ENCODE data around the gene MMD2. TPM values are rescaled to one million over a fixed set of nuclear protein-coding genes. Genes with fewer than 3 reads are reported as not detected.
"Not testable (repeated sequence)": the region's sequence is repeated elsewhere in the genome, so short reads cannot be mapped to it uniquely, and the experiment has no call there.

The MMD2 gene
- total and polyA plus RNA-seq, 2 donors (not counting 3 experiments of a cell fraction or from before 2014, with no cell fraction given), result not detected

DNA sequence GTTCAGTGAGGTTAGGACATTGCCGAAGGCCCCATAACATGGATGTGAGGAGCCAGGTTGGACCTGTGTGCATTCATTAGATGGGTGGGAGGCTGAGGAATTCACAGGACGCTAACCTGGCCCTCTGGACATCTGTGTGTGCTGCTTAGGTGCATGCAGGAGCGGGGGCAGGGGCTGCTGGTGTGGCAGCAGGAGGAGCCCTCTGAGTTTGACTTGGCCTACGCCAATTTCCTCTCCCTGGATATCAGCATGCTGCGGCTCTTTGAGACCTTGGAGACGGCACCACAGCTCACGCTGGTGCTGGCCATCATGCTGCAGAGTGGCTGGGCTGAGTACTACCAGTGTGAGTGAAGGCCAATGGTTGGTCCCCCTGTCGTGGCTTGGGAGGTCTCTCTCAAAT, 34.5 kb upstream of the MMD2 start:
- TF ChIP-seq MYC (IDR thresholded peaks at IDR 0.05; ENCODE audit: low read depth, low read length), result no peak
- no peak for TF ChIP-seq POLR2AphosphoS5 (IDR thresholded peaks at IDR 0.05; ENCODE audit: insufficient read depth, low read depth, low read length)
- TF ChIP-seq EZH2 (IDR thresholded peaks at IDR 0.05; ENCODE audit: borderline replicate concordance, low read depth, low read length, severe bottlenecking), result no peak
- TF ChIP-seq GATA2 (IDR thresholded peaks at IDR 0.05; ENCODE audit: insufficient read depth, insufficient read length, low read depth, low read length), result no peak
- TF ChIP-seq, protein P1, sequence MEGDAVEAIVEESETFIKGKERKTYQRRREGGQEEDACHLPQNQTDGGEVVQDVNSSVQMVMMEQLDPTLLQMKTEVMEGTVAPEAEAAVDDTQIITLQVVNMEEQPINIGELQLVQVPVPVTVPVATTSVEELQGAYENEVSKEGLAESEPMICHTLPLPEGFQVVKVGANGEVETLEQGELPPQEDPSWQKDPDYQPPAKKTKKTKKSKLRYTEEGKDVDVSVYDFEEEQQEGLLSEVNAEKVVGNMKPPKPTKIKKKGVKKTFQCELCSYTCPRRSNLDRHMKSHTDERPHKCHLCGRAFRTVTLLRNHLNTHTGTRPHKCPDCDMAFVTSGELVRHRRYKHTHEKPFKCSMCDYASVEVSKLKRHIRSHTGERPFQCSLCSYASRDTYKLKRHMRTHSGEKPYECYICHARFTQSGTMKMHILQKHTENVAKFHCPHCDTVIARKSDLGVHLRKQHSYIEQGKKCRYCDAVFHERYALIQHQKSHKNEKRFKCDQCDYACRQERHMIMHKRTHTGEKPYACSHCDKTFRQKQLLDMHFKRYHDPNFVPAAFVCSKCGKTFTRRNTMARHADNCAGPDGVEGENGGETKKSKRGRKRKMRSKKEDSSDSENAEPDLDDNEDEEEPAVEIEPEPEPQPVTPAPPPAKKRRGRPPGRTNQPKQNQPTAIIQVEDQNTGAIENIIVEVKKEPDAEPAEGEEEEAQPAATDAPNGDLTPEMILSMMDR (IDR thresholded peaks at IDR 0.05; ENCODE audit: extremely low read depth in 1 of 2, insufficient read depth in 1 of 2, low read depth in 1 of 2, low read length in 2 of 2), result no peak
- no peak for TF ChIP-seq POLR2A (IDR thresholded peaks at IDR 0.05; ENCODE audit: low read depth, low read length)
- TF ChIP-seq, protein P2, sequence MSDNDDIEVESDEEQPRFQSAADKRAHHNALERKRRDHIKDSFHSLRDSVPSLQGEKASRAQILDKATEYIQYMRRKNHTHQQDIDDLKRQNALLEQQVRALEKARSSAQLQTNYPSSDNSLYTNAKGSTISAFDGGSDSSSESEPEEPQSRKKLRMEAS (IDR thresholded peaks at IDR 0.05; ENCODE audit: insufficient read depth, insufficient read length), result no peak
- no peak for TF ChIP-seq JUN (IDR thresholded peaks at IDR 0.05; ENCODE audit: borderline replicate concordance, insufficient read depth, insufficient read length, low read depth)
- TF ChIP-seq FOS (IDR thresholded peaks at IDR 0.05; ENCODE audit: borderline replicate concordance, insufficient read depth, low read length), result no peak
- H3K27me3 ChIP-seq (ENCODE audit: control insufficient read depth in 2 of 2, insufficient read depth in 2 of 2, low read length in 2 of 2), result no peaks in the 10 kb centered on the region
- DNase-seq (ENCODE audit: low read depth, low spot score) (no peak), FAIRE-seq (no peak)
- no peak overlapping the region for H3K9ac ChIP-seq (replicated peaks; ENCODE audit: extremely low read depth, insufficient read depth, low read length)
- no peaks in the 10 kb centered on the region for H3K9me3 ChIP-seq (replicated peaks; ENCODE audit: control insufficient read depth, insufficient read depth, low read length)
- no peak overlapping the region for H2AFZ ChIP-seq (ENCODE audit: low read depth, low read length)
- H3K36me3 ChIP-seq (ENCODE audit: control insufficient read depth in 2 of 2, extremely low read depth in 1 of 2, insufficient read depth in 2 of 2, low read length in 2 of 2), result peaks cover 2 to 32% of the 10 kb centered on the region in 2 experiments
- no peak overlapping the region for H3K4me3 ChIP-seq (replicated peaks in 1 of 3; ENCODE audit: insufficient read depth in 1 of 3, low read depth in 1 of 3, low read length in 3 of 3)
- H4K20me1 ChIP-seq (replicated peaks; ENCODE audit: control insufficient read depth, extremely low read depth, insufficient read depth, low read length), result no peaks in the 10 kb centered on the region
- H3K9me1 ChIP-seq (replicated peaks; ENCODE audit: control insufficient read depth, extremely low read depth, insufficient read depth, low read length), result no peaks in the 10 kb centered on the region
- dilution Hi-C loops (cut with MboI; ENCODE audit: extremely low pct_ligation_motif_present, low sequenced_read_pairs), result no loop called here
- ChIA-PET POLR2A (no interaction called here), CTCF (interaction anchor here (0.6 to 2.4 kb wide), 2 partner anchors 20 to 100 kb away, joined by 3 to 7 read pairs; no protein-coding TSS in a partner anchor)
- H3K27ac ChIP-seq (ENCODE audit: insufficient read depth, low read depth, low read length), result no peak overlapping the region
- no peaks in the 10 kb centered on the region for H3K4me1 ChIP-seq (ENCODE audit: control insufficient read depth, extremely low read depth, insufficient read depth, low read length)
- no peaks in the 10 kb centered on the region for H3K79me2 ChIP-seq (ENCODE audit: control insufficient read depth, insufficient read depth, low read length)
- intact Hi-C loops (cut with micrococcal nuclease), result no loop called here
- no peak overlapping the region for H3K4me2 ChIP-seq (ENCODE audit: insufficient read depth, low read length)
- BruUV-seq (replicated peaks), result no TSS peak

DNA sequence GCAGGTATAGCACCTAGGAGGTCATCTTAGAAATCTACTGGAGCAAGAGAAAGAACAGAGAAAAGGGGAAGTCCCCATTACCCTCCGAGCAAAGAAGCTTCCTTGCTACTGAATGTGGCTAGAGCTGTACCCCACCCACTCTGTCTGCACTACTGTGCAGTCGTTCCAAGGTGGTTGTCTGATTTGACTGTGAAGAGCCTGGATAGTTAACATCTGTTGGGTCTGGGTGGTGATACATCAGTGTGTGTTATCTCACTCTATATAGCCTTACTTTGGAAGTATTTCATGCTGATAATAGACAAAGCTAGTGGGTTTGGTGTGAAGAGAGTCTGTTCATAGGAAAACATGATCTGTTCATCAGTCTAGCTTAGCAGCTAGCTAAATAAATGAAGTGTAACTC, 23.8 kb upstream of the MMD2 start:
- H3K9me1 ChIP-seq (replicated peaks; ENCODE audit: control insufficient read depth, extremely low read depth, insufficient read depth, low read length); H3K9me3 ChIP-seq (replicated peaks; ENCODE audit: control insufficient read depth, insufficient read depth, low read length); H2AFZ ChIP-seq (ENCODE audit: low read depth, low read length); H3K27me3 ChIP-seq (ENCODE audit: control insufficient read depth in 2 of 2, insufficient read depth in 2 of 2, low read length in 2 of 2); dilution Hi-C loops (cut with MboI; ENCODE audit: extremely low pct_ligation_motif_present, low sequenced_read_pairs); DNase-seq (ENCODE audit: low read depth, low spot score); H3K4me3 ChIP-seq (replicated peaks in 1 of 3; ENCODE audit: insufficient read depth in 1 of 3, low read depth in 1 of 3, low read length in 3 of 3); intact Hi-C loops (cut with micrococcal nuclease); H3K4me2 ChIP-seq (ENCODE audit: insufficient read depth, low read length); H3K27ac ChIP-seq (ENCODE audit: insufficient read depth, low read depth, low read length); BruUV-seq (replicated peaks); POLR2A ChIA-PET; H3K9ac ChIP-seq (replicated peaks; ENCODE audit: extremely low read depth, insufficient read depth, low read length); H3K4me1 ChIP-seq (ENCODE audit: control insufficient read depth, extremely low read depth, insufficient read depth, low read length); H4K20me1 ChIP-seq (replicated peaks; ENCODE audit: control insufficient read depth, extremely low read depth, insufficient read depth, low read length): not testable (repeated sequence)
- H3K36me3 ChIP-seq (ENCODE audit: control insufficient read depth in 2 of 2, extremely low read depth in 1 of 2, insufficient read depth in 2 of 2, low read length in 2 of 2), result peaks cover under 1 to 17% of the 10 kb centered on the region in 2 experiments
- CTCF ChIA-PET, result interaction anchor here (1.0 kb wide), 1 partner anchor 9 kb away, joined by 6 read pairs; no protein-coding TSS in a partner anchor
- H3K79me2 ChIP-seq (ENCODE audit: control insufficient read depth, insufficient read depth, low read length), result peaks cover 23% of the 10 kb centered on the region
- peak; percentile 63 for FAIRE-seq
